Epithelial cell of prostate (primary cell): ENCODE measurements around the gene ZNF362.
"Not testable (repeated sequence)": the region's sequence is repeated elsewhere in the genome, so short reads cannot be mapped to it uniquely, and the experiment has no call there.

Experiments used
- DNase-seq: peaks from one replicate; pipeline ENCODE4 v3.0.0-alpha.2; 2011; ENCODE audit warnings: low read depth, low spot score
- H3K27ac ChIP-seq: fragments of 450-650 bp; 2 replicates; pipeline ENCODE4 v1.5.1; 2017; ENCODE audit warnings: mild to moderate bottlenecking

The ZNF362 gene

DNA sequence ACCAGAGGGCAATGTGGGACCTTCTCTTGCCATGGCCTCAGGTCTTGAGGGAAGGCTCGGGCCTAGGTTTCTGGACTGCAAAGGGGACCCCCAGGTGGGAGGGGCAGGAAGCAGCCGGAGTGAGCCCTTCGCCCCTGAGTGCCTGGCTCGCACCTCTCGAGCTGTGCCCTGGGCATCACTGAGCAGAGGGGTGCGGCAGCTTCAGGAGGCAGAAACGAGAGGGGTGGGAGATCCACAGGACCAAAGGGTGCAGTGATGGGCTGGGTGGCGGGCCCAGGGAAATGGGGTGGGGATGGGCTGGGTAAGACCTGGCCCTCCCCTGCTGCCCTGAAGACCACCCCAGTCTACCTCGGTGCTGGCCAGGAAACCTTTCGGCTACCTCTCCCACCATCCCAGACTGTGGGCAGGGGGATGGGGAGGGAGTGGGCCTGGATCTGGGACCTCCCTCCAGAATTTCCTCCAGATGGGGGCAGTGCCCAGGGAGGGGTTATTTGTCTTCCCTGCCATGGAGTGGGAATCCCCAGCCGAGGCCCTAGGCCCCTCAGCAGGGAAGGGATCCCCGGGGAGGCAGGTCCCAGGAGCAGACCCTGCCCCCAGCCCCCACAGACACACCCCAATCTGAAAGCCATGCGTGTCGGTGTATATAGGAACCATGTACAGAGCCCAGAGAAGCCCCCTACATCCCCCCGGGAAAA is 43.3 kb downstream of the ZNF362 start:
- no peak overlapping the region for H3K27ac ChIP-seq
- DNase-seq, result no peak

DNA sequence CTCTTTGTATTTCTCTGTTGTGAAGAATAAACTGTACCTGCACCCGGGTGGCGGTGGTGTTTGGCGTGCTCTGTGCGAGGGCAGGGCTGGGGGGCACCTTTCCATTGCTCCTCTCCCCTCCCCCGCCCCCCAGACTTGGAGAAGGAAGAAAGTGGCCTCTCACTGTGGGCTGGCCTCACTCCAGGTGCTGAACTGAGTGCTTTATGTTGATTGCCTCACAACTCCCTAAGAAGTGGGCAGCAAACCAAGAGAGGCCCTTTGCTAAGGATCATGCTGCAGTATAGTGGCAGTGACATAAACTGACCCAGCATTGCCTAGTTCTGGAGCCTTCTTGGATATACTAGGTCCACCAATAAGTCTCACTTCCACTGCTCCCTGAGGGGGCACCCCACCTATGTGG is 44.4 kb downstream of the ZNF362 start:
- no peak overlapping the region for H3K27ac ChIP-seq
- DNase-seq, result no peak

DNA sequence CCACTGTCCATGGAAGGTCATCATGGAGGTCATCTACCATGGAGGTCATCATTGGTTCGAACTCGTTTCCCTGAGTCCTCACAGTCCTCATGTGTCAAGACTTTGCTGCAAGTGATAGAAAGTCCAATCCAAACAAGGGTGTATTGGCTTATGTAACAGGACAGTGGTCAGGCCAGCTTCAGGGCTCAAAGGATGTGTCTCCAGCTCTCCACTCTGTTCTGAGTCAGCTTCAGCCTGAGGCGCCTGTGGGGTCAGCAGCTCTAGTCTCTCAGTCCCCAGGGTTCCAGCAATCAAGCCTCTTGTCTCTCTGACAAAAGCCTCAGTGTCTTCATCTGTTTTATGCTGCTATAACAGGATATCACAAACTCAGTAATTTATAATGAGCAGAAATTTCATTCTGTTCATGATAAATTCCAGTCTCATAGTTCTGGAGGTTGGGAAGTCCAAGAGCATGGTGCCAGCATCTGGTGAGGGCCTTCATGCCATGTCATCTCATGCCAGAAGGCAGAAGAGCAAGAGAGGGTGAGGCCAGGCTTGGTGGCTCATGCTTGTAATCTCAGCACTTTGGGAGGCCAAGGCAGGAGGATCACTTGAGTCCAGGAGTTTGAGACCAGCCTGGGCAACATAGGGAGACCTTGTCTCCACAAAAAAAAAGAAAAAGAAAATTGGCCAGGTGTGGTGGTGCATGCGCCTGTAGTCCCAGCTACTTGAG is 45.1 kb downstream of the ZNF362 start:
- no peak for DNase-seq
- no peak overlapping the region for H3K27ac ChIP-seq

DNA sequence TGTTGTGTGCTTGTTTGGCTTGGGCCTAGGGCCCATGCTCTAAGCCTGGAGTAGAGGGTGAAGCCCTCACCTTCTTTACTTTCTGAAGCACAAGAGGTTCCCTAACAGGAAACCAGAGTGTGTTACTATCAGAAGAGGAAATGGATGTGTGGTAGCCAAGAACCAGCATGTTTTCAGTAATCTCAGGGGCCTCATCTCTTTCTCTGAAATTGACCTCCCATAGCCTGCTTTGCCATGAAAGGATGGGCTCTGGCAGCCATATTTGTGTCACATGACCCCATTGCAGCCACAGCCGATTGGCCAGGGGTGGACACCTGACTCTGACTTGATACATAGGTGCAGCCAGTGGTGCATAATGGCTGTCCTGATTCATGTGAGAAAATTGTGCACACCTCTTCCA is 46.0 kb downstream of the ZNF362 start:
- DNase-seq, result no peak
- H3K27ac ChIP-seq, result no peak overlapping the region

DNA sequence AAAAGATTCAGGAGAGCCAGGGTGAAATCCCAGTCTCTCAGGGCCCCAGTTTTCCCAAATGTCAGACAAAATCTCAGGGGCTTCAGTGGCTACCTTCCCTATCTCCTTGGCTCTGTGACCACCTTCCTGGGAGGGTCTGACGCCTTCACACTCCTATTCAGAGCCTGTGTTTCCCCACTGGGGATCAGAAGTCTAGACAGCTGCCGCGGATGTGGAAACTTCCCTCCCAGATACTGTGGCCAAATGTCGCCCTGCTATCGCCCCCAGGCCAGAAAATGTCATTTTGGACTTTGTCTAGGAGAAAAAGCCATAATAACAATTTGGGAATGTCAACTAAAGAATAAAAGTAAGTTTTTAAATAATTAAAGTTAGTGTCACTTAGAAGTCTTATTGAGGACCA is 48.7 kb downstream of the ZNF362 start:
- no peak for DNase-seq
- H3K27ac ChIP-seq, result no peak overlapping the region

DNA sequence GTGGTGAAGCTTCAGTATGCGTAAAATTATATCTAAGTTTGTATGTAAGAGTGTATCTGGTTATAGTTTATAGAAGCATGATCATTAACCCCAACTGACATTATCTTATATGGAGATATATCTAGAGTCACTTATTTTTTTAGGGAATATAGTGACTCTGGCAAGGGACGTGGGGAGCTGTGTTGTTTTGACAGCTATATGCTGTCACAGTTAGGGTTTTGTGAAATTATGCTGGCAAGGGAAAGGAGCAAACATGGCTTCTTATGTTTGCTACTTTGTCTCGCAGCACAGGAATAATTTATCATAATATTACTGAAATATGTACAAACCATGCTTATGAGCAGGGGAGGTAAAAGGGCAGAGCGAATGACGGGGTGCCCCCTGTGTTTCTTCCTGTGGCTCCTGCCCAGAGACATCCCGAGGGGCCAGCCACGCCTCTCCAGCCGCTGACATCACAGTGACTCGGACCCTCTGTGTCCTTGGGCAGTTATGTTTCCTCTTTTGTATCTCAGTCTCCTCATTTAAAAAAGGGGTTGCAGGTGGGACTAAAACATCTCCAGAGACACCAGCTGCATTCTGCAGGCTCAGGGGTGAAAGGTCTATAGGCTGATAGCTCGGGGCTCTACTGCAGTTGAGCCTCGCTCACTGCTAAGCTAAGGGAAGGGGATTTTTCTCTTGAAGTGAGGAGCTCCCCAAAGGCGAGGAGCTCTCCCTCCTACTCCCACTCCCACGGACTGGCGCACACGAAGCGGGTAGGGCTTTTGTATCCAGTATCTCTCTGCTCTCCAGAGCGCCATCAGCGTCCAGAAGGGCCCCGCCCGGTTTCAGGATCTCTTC is 49.7 kb downstream of the ZNF362 start:
- H3K27ac ChIP-seq, result no peak overlapping the region

DNA sequence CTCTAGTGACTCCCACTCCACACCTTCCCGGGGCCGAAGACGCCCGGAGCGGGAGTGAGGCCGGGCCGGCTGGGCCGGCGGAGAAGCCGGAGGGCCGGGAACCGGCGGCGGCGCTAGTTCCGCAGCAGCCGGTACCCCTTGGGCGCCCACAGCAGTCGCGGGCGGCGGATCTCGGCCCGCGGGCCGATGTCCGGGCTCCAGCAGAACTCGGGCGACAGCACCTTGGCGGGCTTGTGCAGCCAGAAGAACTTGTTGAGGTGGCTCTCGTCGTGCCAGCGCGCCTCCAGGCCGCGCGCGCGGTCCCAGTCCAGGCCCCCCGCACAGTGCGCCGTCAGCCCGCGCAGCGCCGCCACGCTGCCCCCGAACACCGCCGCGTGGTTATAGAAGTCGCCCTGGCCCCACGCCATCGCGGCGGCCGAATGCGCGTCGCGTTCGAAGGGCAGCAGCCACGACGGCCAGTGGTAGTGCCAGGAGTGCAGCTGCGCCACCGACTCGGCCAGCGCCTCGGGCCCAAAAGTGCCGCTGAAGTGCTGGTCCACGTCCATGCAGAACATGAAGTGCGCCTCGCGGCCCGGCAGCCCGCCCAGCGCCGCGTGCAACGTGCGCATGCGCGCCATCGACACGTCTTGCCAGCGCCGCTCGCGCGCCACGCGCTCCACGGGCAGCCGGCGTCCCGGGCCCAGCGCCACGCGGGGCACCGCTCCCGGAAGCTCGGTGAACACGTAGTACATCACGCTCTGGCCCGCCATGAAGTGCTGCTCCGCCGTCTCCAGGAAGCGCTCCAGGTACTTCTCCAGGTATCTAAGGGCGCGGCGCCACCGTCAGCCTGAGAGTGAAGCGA is 50.6 kb downstream of the ZNF362 start:
- H3K27ac ChIP-seq, result no peak overlapping the region
- DNase-seq, result no peak

More for the DNA sequence above, 49.7 kb downstream of the ZNF362 start:
- no peak for DNase-seq

DNA sequence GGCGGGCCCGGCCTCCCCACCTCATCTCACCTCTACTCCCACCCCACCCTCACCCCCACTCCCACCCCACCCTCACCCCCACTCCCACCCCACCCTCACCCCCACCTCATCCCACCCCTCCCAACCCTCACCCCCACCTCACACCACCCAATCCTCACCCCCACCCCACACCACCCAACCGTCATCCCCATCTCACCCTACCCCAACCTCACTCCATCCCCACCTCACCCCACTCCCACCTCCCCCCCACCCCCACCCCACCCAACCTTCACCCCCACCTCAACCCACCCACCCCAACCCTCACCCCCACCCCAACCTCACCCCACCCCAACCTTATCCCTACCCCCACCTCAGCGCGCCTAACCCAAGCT is 51.2 kb downstream of the ZNF362 start:
- no peak for DNase-seq
- no peak overlapping the region for H3K27ac ChIP-seq

DNA sequence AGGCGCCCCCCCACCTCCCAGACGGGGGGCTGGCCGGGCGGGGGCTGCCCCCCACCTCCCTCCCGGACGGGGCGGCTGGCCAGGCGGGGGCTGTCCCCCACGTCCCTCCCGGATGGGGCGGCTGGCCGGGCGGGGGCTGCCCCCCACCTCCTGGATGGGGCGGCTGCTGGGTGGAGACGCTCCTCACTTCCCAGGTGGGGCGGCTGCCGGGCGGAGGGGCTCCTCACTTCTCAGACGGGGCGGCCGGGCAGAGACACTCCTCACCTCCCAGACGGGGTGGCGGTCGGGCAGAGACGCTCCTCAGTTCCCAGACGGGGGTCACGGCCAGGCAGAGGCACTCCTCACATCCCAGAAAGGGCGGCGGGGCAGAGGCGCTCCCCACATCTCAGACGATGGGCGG is 53.1 kb downstream of the ZNF362 start:
- H3K27ac ChIP-seq, DNase-seq: not testable (repeated sequence)

DNA sequence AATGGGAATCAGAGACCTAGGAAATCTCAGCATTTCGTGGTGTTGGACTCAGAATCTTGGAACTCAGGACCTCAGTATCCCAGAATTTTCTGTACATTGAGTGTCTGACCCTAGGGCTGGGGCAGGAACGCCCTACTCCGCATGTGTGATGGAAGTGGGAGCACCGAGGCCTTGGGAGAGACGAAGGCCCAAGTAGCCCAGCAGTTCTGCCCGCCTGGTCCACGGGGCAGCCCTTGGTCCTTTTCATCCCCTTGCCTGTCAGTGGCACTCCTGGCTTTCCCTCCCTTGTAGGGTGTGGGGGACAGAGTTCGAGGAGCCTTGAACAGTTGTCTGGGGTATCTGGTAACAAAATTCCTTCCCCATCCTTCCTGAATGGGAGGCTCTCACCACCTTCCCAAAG is 54.4 kb downstream of the ZNF362 start:
- no peak overlapping the region for H3K27ac ChIP-seq
- DNase-seq, result no peak

DNA sequence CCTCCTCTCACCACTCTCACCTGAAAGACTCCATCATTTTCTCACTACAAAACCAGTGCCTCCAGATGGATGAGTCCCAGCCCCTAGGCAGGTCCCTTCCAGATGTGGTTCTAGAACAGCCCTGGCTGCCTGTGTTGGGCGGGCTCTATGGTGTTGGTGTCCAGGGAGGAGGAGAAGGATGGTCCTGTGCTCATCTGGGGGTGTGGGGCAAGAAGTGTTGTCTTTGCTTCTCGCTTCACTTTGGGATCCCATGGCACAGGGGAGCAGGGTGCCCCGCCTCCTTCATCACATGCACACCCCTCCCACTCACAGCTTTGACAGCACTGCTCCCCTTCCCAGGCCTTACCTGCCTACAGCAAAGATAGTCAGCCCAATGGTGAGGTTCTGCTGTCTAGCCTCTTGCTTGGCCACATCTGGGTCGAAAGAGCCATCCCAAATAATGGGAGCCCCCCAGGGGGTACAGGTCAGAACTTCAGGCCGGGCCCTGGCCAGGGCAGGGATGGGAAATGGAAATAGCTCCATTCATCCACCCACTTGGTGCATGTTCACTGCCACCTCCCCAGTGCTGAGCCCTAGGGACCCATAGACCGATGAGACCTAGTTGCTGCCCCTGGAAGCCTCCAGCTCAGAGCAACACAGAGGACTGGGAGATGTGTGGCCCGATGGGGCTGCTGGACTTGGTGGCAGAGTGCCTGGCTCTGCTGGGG is 55.6 kb downstream of the ZNF362 start:
- H3K27ac ChIP-seq, result no peak overlapping the region
- DNase-seq, result no peak

DNA sequence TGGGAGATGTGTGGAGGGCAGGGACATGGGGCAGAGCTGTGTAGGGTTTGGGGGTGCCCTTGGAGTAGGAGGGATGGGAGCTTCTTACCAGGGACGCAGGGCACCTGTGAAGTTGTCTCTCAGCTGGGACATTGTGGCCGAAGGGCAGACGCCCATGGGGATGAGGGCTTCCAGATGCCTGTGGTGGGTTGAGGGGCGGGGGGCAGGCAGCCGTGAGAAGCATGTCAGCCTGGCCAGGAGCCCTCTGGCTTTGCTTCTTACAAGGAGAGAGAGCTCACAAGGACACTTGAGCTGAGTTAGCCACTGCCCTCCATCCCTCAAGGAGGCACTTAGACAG is 56.1 kb downstream of the ZNF362 start:
- H3K27ac ChIP-seq, result no peak overlapping the region
- DNase-seq, result no peak

DNA sequence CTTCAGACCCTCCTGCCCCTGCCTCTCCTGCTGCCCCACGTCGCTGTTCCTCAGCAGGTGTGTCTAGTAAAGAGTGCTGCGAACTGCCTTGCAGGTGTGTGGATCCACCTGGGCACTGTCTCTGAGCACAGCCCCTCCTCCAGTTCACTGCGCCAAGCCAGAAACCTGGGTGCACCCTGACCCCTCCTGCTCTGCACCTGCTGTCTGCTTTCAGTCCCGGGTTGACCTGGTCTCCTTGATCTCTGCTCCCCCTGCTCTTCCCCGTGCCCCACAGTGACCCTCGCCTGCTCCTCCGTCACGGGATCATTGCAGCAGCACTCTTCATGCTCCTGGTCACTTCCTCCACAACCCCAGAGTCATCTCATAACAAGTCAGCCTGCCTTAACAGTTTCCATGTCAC is 58.1 kb downstream of the ZNF362 start:
- no peak overlapping the region for H3K27ac ChIP-seq
- no peak for DNase-seq

DNA sequence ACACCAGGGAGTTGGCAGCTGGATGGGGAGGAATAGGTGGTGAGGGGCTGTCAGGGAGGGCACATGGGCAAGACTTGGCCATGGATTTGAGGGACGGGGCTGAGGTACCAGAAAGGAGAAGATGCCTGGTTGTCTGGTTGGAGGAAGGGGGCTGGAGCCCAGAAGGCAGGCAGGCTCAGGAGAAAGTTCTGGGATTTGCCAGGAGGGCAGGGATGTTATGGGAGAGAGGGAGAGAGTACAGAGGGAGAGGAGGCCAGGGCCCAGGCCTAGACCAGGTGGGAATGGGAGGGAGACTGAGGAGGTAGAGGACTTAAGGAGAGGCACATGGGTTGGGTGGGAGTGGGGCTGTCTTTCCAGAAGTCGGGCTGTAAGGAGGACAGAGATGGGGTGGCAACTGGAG is 60.3 kb downstream of the ZNF362 start:
- DNase-seq, result no peak

DNA sequence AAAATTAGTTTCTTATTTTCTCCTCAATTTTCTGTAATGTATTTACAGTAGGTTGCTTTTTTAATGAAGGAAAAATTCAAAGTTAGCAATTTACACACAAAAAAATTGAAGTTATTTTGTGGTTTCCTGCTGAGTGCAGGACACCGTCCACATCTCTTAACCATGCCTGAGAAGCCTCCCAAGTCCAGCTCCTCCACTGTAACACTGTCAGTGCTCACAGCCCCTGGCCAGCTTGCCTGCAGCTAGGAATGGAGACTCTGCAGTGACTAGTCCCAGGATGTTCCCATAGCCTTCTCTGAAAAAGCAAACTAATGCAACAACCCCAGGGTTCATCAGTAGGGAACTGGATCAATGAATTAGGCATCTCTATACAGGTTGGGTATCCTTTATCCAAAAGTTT is 61.1 kb downstream of the ZNF362 start:
- H3K27ac ChIP-seq, result no peak overlapping the region
- no peak for DNase-seq

More for the DNA sequence above, 60.3 kb downstream of the ZNF362 start:
- H3K27ac ChIP-seq, result no peak overlapping the region

DNA sequence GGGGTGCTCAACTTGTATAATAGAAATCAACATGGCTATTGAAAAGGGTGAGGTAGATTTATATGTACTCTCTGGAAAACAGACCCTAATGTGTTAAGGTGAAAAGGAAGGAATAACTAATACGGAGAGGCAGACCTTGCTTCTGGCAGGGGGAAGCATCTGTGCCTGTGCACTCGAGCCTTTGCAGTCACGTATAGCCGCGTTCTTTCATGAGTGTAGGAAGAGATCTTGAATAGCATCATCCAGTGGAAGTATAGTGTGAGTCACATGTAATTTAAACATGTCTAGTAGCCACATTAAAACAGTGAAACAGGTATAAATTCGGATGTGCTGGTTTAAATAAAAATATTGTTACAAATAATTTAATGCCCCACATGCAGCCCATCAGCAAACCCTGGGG is 61.7 kb downstream of the ZNF362 start:
- H3K27ac ChIP-seq, result no peak overlapping the region
- no peak for DNase-seq

DNA sequence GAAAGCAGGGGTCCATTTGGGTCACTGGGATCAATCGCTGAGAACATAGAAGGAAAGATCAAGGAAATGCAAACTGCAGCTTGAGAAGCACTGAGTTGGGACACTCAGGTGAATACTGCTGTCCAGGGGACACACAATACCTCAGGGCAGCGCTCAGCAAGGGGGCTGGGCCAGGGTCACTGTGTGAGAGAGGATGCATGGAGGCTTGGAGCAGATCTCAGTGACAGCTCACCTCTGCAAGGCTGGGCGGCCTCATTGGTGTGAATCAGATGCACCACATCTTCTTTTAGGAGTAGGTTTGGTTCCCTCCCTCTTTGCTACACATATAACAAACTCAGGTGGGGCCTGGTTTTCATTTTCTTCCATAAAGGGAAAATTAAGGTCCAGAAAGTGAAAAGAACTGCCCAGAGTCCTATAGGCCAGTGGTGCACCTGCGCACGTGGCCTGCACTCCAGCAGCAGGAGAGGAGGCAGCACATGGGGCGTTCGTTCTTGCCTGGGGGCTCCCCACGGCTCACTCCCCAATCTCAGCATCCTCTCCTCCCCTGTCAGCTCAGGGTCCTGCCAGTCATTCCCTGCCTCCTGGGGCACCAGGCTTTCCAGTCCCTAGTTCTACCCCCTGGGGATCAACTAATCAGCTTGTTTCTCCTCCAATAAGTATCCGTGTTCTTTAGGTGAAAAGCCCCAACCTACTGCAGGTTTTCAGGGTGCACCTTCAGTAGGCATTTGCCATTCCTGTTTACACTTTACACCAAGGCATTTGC is 63.1 kb downstream of the ZNF362 start:
- DNase-seq, result no peak
- no peak overlapping the region for H3K27ac ChIP-seq

DNA sequence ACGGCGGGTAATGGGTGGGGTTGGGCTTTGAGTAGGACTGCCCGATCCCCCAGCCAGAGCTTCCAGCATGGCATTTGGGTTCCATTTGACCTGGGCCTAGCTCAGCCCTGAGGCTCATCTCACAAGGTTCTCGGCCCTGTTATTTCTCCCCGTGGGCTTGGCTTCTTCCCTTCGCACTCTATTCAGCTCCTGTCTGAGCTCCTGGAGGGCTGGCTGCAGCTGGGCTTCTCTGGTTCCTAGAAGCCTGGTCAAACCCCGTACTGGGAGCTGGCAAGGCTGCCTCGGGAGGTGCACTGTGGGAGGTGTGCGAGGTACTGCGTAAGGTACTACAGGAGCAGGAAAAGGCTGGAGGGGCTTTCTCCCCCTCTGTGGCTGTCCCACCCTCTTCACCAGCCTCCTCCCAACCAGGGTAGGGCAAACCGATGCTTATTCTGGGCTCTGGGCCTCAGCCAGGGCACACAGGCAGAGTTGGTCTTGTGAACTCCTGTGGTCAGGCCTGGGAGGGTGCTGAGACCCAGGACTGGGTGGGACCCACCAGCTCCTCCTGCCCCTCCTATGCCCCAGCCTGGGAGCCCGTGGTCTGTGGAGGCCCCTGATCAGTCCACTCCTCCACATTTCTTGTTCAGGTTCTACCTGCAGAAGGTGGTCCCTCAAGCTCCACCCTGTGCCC is 63.8 kb downstream of the ZNF362 start:
- H3K27ac ChIP-seq, result no peak overlapping the region

More for the DNA sequence above, 63.8 kb downstream of the ZNF362 start:
- DNase-seq, result no peak
